WTC11 (cell line): Measurements from ENCODE around the gene UGCG. TPM values are rescaled to one million over a fixed set of nuclear protein-coding genes. Genes with fewer than 3 reads are reported as not detected.

Experiments
- ATAC-seq: fragments of 200-7000 bp; cut with Tn5 transposase; 2 replicates; pipeline ENCODE4 v1.10.0; 2021; ENCODE audit warnings: mild to moderate bottlenecking, moderate library complexity
- CTCF ChIA-PET: fragments of 300-600 bp; sonication (Branson Sonifier 250); formaldehyde crosslinking; loops from one replicate; lab custom pipeline; 2021; ENCODE audit warnings: antibody characterized with exemption; lab: Charles Lee
- POLR2A ChIA-PET: fragments of 350-600 bp; sonication (Branson Sonifier 250); formaldehyde crosslinking; loops from one replicate; lab custom pipeline; 2021; ENCODE audit warnings: antibody characterized with exemption; lab: Charles Lee
- DNase-seq: peaks from one replicate; pipeline ENCODE4 v3.0.0; 2021; ENCODE audit warnings: low spot score
- H3K27ac Mint-ChIP-seq: 2 replicates; pipeline ENCODE4 v1.8.0; 2021; ENCODE audit warnings: mixed read lengths
- H3K27me3 Mint-ChIP-seq: 2 replicates; pipeline ENCODE4 v1.8.0; 2021; ENCODE audit warnings: low read depth, mild to moderate bottlenecking, moderate library complexity, mixed read lengths
- H3K36me3 Mint-ChIP-seq: 2 replicates; pipeline ENCODE4 v1.8.0; 2021; ENCODE audit warnings: mixed read lengths
- H3K4me1 Mint-ChIP-seq: 2 replicates; pipeline ENCODE4 v1.8.0; 2022; ENCODE audit warnings: mixed read lengths
- H3K4me3 Mint-ChIP-seq: 2 replicates; pipeline ENCODE4 v1.8.0; 2021; ENCODE audit warnings: mild to moderate bottlenecking, moderate library complexity, mixed read lengths
- H3K9me3 Mint-ChIP-seq: 2 replicates; pipeline ENCODE4 v1.8.0; 2021; ENCODE audit warnings: mixed read lengths
- AFF4 ChIP-seq: sonication (generic); formaldehyde crosslinking; IDR thresholded peaks from 2 replicates; pipeline ENCODE4 v1.8.1; 2023; ENCODE audit warnings: mild to moderate bottlenecking, missing genetic modification reagents, borderline replicate concordance
- AR ChIP-seq: fragments of 250-450 bp; sonication (Bioruptor Pico); IDR thresholded peaks from 2 replicates; pipeline ENCODE4 v1.9.0; 2021; ENCODE audit warnings: mild to moderate bottlenecking
- ARID4B ChIP-seq: sonication (generic); formaldehyde crosslinking; IDR thresholded peaks from 2 replicates; pipeline ENCODE4 v1.8.0; 2023; ENCODE audit warnings: missing genetic modification reagents, mild to moderate bottlenecking, borderline replicate concordance
- ATF2 ChIP-seq: sonication (generic); formaldehyde crosslinking; IDR thresholded peaks from 2 replicates; pipeline ENCODE4 v1.8.1; 2022; ENCODE audit warnings: low read depth, missing genetic modification reagents, borderline replicate concordance
- ELF4 ChIP-seq: sonication (generic); formaldehyde crosslinking; IDR thresholded peaks from 2 replicates; pipeline ENCODE4 v1.8.1; 2022; ENCODE audit warnings: low read depth, mild to moderate bottlenecking, moderate library complexity, missing genetic modification reagents
- EMX1 ChIP-seq: fragments of 250-450 bp; sonication (Bioruptor Pico); IDR thresholded peaks from 2 replicates; pipeline ENCODE4 v1.8.0; 2021; ENCODE audit warnings: mild to moderate bottlenecking
- ESRRA ChIP-seq: sonication (generic); formaldehyde crosslinking; IDR thresholded peaks from 2 replicates; pipeline ENCODE4 v1.8.1; 2022; ENCODE audit warnings: mild to moderate bottlenecking, missing genetic modification reagents, borderline replicate concordance
- GRHL2 ChIP-seq: fragments of 250-450 bp; sonication (Bioruptor Pico); IDR thresholded peaks from 2 replicates; pipeline ENCODE4 v1.8.0; 2022; ENCODE audit warnings: mild to moderate bottlenecking, moderate library complexity; ENCODE audit not compliant: insufficient replicate concordance, severe bottlenecking
- HMGXB4 ChIP-seq: sonication (generic); formaldehyde crosslinking; IDR thresholded peaks from 2 replicates; pipeline ENCODE4 v1.8.1; 2023; ENCODE audit warnings: mild to moderate bottlenecking, moderate library complexity, missing genetic modification reagents
- JAZF1 ChIP-seq: fragments of 250-450 bp; sonication (Bioruptor Pico); IDR thresholded peaks from 2 replicates; pipeline ENCODE4 v1.9.0; 2021; ENCODE audit warnings: moderate library complexity, mild to moderate bottlenecking, inconsistent platforms
- MAX ChIP-seq: sonication (generic); formaldehyde crosslinking; IDR thresholded peaks from 2 replicates; pipeline ENCODE4 v1.8.0; 2022; ENCODE audit warnings: mild to moderate bottlenecking, missing genetic modification reagents
- NFATC4 ChIP-seq: fragments of 250-450 bp; sonication (Bioruptor Pico); IDR thresholded peaks from 2 replicates; pipeline ENCODE4 v1.9.0; 2021; ENCODE audit warnings: mild to moderate bottlenecking
- SMAD4 ChIP-seq: sonication (generic); formaldehyde crosslinking; IDR thresholded peaks from 2 replicates; pipeline ENCODE4 v1.8.0; 2022; ENCODE audit warnings: mild to moderate bottlenecking, missing genetic modification reagents
- SOX15 ChIP-seq: fragments of 250-450 bp; sonication (Bioruptor Pico); IDR thresholded peaks from 2 replicates; pipeline ENCODE4 v1.9.0; 2021; ENCODE audit warnings: mild to moderate bottlenecking
- STAT6 ChIP-seq: sonication (generic); formaldehyde crosslinking; conservative IDR thresholded peaks from 2 replicates; pipeline ENCODE4 v1.8.1; 2023; ENCODE audit warnings: mild to moderate bottlenecking, low read depth, missing genetic modification reagents, moderate library complexity
- TCF7 ChIP-seq: sonication (generic); formaldehyde crosslinking; IDR thresholded peaks from 2 replicates; pipeline ENCODE4 v1.8.0; 2022; ENCODE audit warnings: mild to moderate bottlenecking, low read depth, missing genetic modification reagents, moderate library complexity
- ZBTB21 ChIP-seq: sonication (generic); formaldehyde crosslinking; IDR thresholded peaks from 2 replicates; pipeline ENCODE4 v1.8.1; 2023; ENCODE audit warnings: mild to moderate bottlenecking, missing genetic modification reagents, borderline replicate concordance
- ZMAT4 ChIP-seq: fragments of 250-450 bp; sonication (Bioruptor Pico); IDR thresholded peaks from 2 replicates; pipeline ENCODE4 v1.9.0; 2021; ENCODE audit warnings: mild to moderate bottlenecking
- total RNA-seq: library from RNA; stranded (reverse); gene quantifications from 3 replicates; pipeline ENCODE4 v1.2.3, GENCODE V29; 2021

UGCG gene
- total RNA-seq, 1 experiment from 2014 or later: 37.5 TPM

- DNase-seq (no peak), ATAC-seq (no peak)
- ChIA-PET POLR2A (no interaction called here), CTCF (no interaction called here)
- Mint-ChIP-seq H3K27me3 (no peaks in the 10 kb centered on the region), H3K36me3 (no peaks in the 10 kb centered on the region), H3K9me3 (no peaks in the 10 kb centered on the region), H3K4me1 (peaks cover 6% of the 10 kb centered on the region; the same call in 1 of the 2 replicates), H3K27ac (no peak overlapping the region), H3K4me3 (no peak overlapping the region)
- TF ChIP-seq NFATC4 (CRISPR knock-in tag) (no peak), GRHL2 (CRISPR knock-in tag) (no peak), SOX15 (CRISPR knock-in tag) (no peak), AR (no peak), ATF2 (CRISPR knock-in tag) (no peak), HMGXB4 (CRISPR knock-in tag) (no peak), ESRRA (no peak), EMX1 (no peak), AFF4 (CRISPR knock-in tag) (no peak), ZBTB21 (CRISPR knock-in tag) (no peak), ELF4 (no peak)
These were observed 43.2 kb upstream of the UGCG start for GRCh38 chr9:111853450-111853827.

- ChIA-PET CTCF (no interaction called here), POLR2A (no interaction called here)
- H3K4me1 Mint-ChIP-seq: peaks cover 6% of the 10 kb centered on the region; the same call in 1 of the 2 replicates
- H3K9me3 Mint-ChIP-seq: no peaks in the 10 kb centered on the region
- H3K27me3 Mint-ChIP-seq: no peaks in the 10 kb centered on the region
- H3K36me3 Mint-ChIP-seq: no peaks in the 10 kb centered on the region
- no peak overlapping the region for H3K27ac Mint-ChIP-seq
- ATAC-seq: no peak
- DNase-seq: no peak
- no peak overlapping the region for H3K4me3 Mint-ChIP-seq
- TF ChIP-seq SMAD4 (CRISPR knock-in tag): no peak
- no peak for TF ChIP-seq ZMAT4 (CRISPR knock-in tag)
- TF ChIP-seq ARID4B (CRISPR knock-in tag): no peak
- no peak for TF ChIP-seq STAT6 (CRISPR knock-in tag)
- no peak for TF ChIP-seq ZBTB21 (CRISPR knock-in tag)
- no peak for TF ChIP-seq JAZF1 (CRISPR knock-in tag)
- TF ChIP-seq TCF7: no peak
- no peak for TF ChIP-seq MAX (CRISPR knock-in tag)
These were observed 41.8 kb upstream of the UGCG start for GRCh38 chr9:111854799-111855198.
